ENCODE data around the gene PTK6.
A peak's percentile ranks its signal among the peaks of the same experiment; 100 is the strongest.

Gene PTK6

DNA sequence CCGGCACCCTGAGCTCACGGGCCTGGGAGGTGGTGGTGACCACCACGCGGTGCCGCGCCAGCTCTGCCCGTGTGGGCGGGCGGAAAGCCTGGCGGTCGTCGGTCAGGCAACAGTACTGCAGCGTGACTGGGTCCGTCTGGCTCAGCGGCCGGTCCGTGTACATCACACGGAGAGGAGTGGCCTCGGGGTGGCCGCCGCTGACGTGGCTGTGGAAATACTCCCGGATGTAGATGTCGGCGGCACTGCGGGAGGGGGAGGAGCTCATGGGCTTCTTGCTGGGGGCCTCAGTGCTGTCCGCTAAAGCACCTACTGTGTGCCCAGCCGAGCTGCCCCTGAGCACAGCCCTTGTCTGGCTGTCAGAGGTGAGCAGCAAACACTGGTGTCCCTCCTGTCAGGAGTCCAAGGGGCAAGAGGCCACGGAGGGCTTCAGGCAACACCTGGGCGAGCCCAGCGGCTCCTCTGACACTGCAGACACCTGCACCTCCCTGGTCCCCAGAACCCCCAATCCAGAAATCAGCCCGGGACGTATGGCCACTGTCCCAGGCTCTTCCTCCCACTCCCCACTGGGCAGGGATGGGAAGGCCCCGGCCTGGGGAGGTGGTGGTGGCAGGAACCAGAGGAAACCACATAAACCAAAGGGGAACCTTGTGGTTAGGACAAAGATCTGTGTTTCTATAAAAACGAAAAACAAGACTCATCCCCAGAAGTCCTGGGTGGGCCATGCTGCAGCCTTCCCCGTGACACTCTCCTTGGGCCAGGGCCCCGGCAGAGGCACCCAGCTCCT lies 30.4 kb upstream of the PTK6 start:
- ChIA-PET POLR2A (no interaction called here), CTCF (no interaction called here)
- no peak overlapping the region for H3K27ac ChIP-seq (ENCODE audit: extremely low read depth, low read depth, low read length)
- no peaks in the 10 kb centered on the region for H3K9me3 ChIP-seq (ENCODE audit: control insufficient read depth, insufficient read depth, low read depth, low read length)
- H3K4me1 ChIP-seq (ENCODE audit: control insufficient read depth, insufficient read depth, low read length) = no peaks in the 10 kb centered on the region
- H3K4me3 ChIP-seq (ENCODE audit: low read depth, low read length) = no peak overlapping the region
- no peak for TF ChIP-seq ZBTB1 (tag by site-specific recombination; IDR thresholded peaks at IDR 0.05)
- 0 out of 2 replicates have a peak, but pooled peaks have one; percentile 17 for TF ChIP-seq ZNF341 (tag by site-specific recombination; IDR thresholded peaks at IDR 0.05; ENCODE audit: low read depth)
- H3K36me3 ChIP-seq (ENCODE audit: control insufficient read depth in 2 of 2, insufficient read depth in 1 of 2, low read length in 2 of 2) = peaks cover 0 to 26% of the 10 kb centered on the region in 2 experiments; a peak in 1 of 3 replicates

DNA sequence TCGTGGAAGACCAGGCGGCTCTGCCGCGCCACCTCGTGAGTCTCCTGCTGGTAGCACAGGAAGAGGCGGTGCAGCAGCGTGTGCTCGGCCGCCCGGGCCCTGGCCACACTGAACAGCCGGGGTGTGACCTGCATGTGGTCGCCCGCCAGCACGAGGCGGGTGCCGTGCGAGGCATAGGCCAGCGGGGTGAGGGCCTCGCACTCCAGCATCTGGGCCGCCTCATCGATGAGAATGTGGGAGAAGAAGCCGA lies 29.9 kb upstream of the PTK6 start:
- Histone ChIP-seq H3K4me3 (ENCODE audit: low read depth, low read length) (no peak overlapping the region), H3K36me3 (ENCODE audit: control insufficient read depth in 2 of 2, insufficient read depth in 1 of 2, low read length in 2 of 2) (peaks cover 0 to 23% of the 10 kb centered on the region in 2 experiments; a peak in 1 of 3 replicates), H3K27ac (ENCODE audit: extremely low read depth, low read depth, low read length) (no peak overlapping the region), H3K4me1 (ENCODE audit: control insufficient read depth, insufficient read depth, low read length) (no peaks in the 10 kb centered on the region), H3K9me3 (ENCODE audit: control insufficient read depth, insufficient read depth, low read depth, low read length) (no peaks in the 10 kb centered on the region)
- TF ChIP-seq HIC1 (tag by site-specific recombination; IDR thresholded peaks at IDR 0.05) (0 out of 2 replicates have a peak, but pooled peaks have one; percentile 8), ZNF510 (tag by site-specific recombination; IDR thresholded peaks at IDR 0.05; ENCODE audit: insufficient replicate concordance) (no peak)
- CTCF ChIA-PET = no interaction called here
- POLR2A ChIA-PET = no interaction called here

GRCh38 chr20:63566395-63567135 lies 29.4 kb upstream of the PTK6 start:
- POLR2A ChIA-PET = interaction anchor here (0.7 kb wide), 1 partner anchor 73 kb away, joined by 3 read pairs; no protein-coding TSS in a partner anchor
- H3K9me3 ChIP-seq (ENCODE audit: control insufficient read depth, insufficient read depth, low read depth, low read length) = no peaks in the 10 kb centered on the region
- peaks cover 0 to 23% of the 10 kb centered on the region in 2 experiments; a peak in 1 of 3 replicates for H3K36me3 ChIP-seq (ENCODE audit: control insufficient read depth in 2 of 2, insufficient read depth in 1 of 2, low read length in 2 of 2)
- H3K4me3 ChIP-seq (ENCODE audit: low read depth, low read length) = no peak overlapping the region
- no peaks in the 10 kb centered on the region for H3K4me1 ChIP-seq (ENCODE audit: control insufficient read depth, insufficient read depth, low read length)
- TF ChIP-seq ZFHX2 (tag by site-specific recombination; conservative IDR thresholded peaks at IDR 0.05) = no peak
- no peak for TF ChIP-seq GLIS2 (tag by site-specific recombination; IDR thresholded peaks at IDR 0.05)
- TF ChIP-seq HIC1 (tag by site-specific recombination; IDR thresholded peaks at IDR 0.05) = 0 out of 2 replicates have a peak, but pooled peaks have one; percentile 30
- CTCF ChIA-PET = no interaction called here
- no peak overlapping the region for H3K27ac ChIP-seq (ENCODE audit: extremely low read depth, low read depth, low read length)

- H3K27ac ChIP-seq (ENCODE audit: extremely low read depth, low read depth, low read length) = no peak overlapping the region
- no peaks in the 10 kb centered on the region for H3K9me3 ChIP-seq (ENCODE audit: control insufficient read depth, insufficient read depth, low read depth, low read length)
- no peak overlapping the region for H3K4me3 ChIP-seq (ENCODE audit: low read depth, low read length)
- H3K4me1 ChIP-seq (ENCODE audit: control insufficient read depth, insufficient read depth, low read length) = no peaks in the 10 kb centered on the region
- TF ChIP-seq HIC1 (tag by site-specific recombination; IDR thresholded peaks at IDR 0.05) (0 out of 2 replicates have a peak, but pooled peaks have one; percentile 18), ZNF664 (tag by site-specific recombination; IDR thresholded peaks at IDR 0.05) (no peak)
- ChIA-PET POLR2A (no interaction called here), CTCF (no interaction called here)
- peaks cover 0 to 29% of the 10 kb centered on the region in 2 experiments; a peak in 1 of 3 replicates for H3K36me3 ChIP-seq (ENCODE audit: control insufficient read depth in 2 of 2, insufficient read depth in 1 of 2, low read length in 2 of 2)
Measured at GRCh38 chr20:63565699-63566335, 28.6 kb upstream of the PTK6 start.

All from HEK293 (cell line).